ENCODE data around the gene DENND4C. TPM values are rescaled to one million over a fixed set of nuclear protein-coding genes. Genes with fewer than 3 reads are reported as not detected.
"Not testable (repeated sequence)": the region's sequence is repeated elsewhere in the genome, so short reads cannot be mapped to it uniquely, and the experiment has no call there.

Gene DENND4C
- total RNA-seq, 1 experiment from 2014 or later: 19.3 TPM

DNA sequence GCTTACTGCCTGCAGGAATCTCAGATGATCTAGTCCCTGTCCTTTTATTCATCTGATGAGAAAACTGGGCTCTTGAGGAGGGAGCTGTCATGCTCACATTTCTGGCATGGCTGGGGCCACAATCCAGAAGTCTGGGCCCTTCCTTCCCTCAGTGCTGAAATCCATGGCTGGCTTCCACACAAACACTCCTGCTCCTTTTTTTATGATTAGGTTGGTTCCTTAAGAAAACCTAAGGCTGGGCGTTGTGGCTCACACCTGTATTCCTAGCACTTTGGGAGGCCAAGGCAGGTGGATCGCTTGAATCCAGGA is 179.7 kb downstream of the DENND4C start:
- no peak for DNase-seq (ENCODE audit: low spot score)

- no peak for DNase-seq (ENCODE audit: low spot score)
These were observed 180.1 kb downstream of the DENND4C start for GRCh38 chr9:19410594-19410993.

DNA sequence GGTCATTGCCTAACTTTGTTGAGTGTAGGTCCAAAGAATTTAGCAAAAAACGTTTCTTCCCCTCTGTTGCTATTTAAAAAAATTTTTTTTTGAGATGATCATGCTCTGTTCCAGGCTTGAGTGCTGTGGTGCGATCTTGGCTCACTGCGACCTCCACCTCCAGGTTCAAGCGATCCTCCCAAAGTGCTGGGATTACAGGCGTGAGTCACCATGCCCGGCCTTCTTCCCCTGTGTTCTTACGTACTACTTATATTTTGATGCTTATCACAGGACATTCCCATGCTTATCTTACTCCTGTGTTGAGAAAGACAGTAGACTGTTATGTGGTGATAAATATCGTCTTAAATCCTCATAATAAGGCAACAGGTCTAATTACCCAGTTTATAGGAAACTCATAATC is 180.8 kb downstream of the DENND4C start:
- DNase-seq (ENCODE audit: low spot score): no peak

GRCh38 chr9:19413456-19413855 is 183.0 kb downstream of the DENND4C start:
- not testable (repeated sequence) for DNase-seq (ENCODE audit: low spot score)

DNA sequence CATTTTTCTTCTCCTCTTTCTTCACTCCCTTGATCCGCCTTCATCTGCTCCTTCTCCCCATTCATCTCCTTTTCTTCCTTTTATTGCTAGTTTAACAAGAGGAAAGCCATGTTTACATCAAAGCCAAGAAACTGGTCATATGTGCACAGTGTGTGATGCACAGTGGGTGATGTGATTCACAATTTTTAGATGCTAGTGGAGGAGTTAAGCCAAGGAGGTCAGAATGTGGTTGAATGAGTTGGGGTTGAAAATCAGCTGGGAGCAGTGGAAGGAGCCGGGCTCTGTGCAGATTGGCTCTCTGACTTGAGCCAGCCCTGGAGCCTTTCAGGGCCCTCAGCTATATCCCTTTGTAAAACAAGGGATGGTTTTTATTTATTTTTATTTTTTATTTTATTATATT is 185.7 kb downstream of the DENND4C start:
- no peak for DNase-seq (ENCODE audit: low spot score)

DNA sequence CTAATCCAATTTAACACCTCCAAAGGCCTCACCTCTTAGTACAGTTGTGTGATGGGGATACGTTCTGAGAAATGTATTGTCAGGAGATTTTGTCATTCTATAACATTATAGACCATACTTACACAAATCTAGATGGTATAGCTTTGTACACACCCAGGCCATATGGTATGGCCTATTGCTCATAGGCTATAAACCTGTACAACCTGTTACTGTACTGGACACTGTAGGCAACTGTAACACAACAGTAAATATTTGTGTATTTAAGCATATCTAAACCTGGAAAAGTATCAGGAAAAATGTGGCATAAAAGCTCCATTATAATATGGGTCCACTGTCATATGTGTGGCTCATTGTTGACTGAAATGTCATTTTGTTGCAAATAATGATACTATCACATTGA is 190.4 kb downstream of the DENND4C start:
- DNase-seq (ENCODE audit: low spot score): no peak

Other genes starting within 250 kb of the DENND4C start
- gene SAXO1, start 197.5 kb upstream of the DENND4C start, total RNA-seq (2014; rRNA removed; shearing (Covaris generic)): under 0.01 TPM in 1 of 2 replicates, not detected in the other
- gene RRAGA, start 181.3 kb upstream of the DENND4C start, total RNA-seq (2014; rRNA removed; shearing (Covaris generic)): 29.4 and 59.0 TPM in 2 replicates
- gene HAUS6, start 127.8 kb upstream of the DENND4C start, total RNA-seq (2014; rRNA removed; shearing (Covaris generic)): 16.5 and 17.3 TPM in 2 replicates
- 24.4 and 24.9 TPM in 2 replicates for gene PLIN2, start 103.2 kb upstream of the DENND4C start, total RNA-seq (2014; rRNA removed; shearing (Covaris generic))
- gene RPS6, start 149.5 kb downstream of the DENND4C start, total RNA-seq (2014; rRNA removed; shearing (Covaris generic)): 1,845 and 1,910 TPM in 2 replicates
- 0.31 and 1.1 TPM in 2 replicates for gene ACER2, start 178.3 kb downstream of the DENND4C start, total RNA-seq (2014; rRNA removed; shearing (Covaris generic))